HepG2 (cell line): ENCODE measurements around the gene POU1F1. TPM values are rescaled to one million over a fixed set of nuclear protein-coding genes. Genes with fewer than 3 reads are reported as not detected.

Experiments used
- ELF1 ChIP-seq: sonication (generic); formaldehyde crosslinking; IDR thresholded peaks from 2 replicates; pipeline ENCODE4 v1.4.0; 2020; ENCODE audit warnings: missing genetic modification reagents
- KAT8 ChIP-seq: IDR thresholded peaks from 2 replicates; pipeline ENCODE4 v1.6.1; 2016; ENCODE audit warnings: missing genetic modification reagents, missing compliant biosample characterization
- KDM1A ChIP-seq: IDR thresholded peaks from 2 replicates; pipeline ENCODE4 v1.6.1; 2016; ENCODE audit warnings: missing compliant biosample characterization
- KMT2B ChIP-seq: IDR thresholded peaks from 2 replicates; pipeline ENCODE4 v1.6.1; 2016; ENCODE audit warnings: missing genetic modification reagents, missing compliant biosample characterization
- NFE2L1 ChIP-seq: sonication (generic); formaldehyde crosslinking; IDR thresholded peaks from 2 replicates; pipeline ENCODE4 v1.4.0; 2020; ENCODE audit warnings: missing genetic modification reagents, mild to moderate bottlenecking, borderline replicate concordance
- POLR2AphosphoS5 ChIP-seq: IDR thresholded peaks from 2 replicates; pipeline ENCODE4 v1.6.1; 2012; ENCODE audit warnings: low read depth, low read length
- RCOR2 ChIP-seq: IDR thresholded peaks from 2 replicates; pipeline ENCODE4 v1.6.1; 2016; ENCODE audit warnings: missing biosample characterization, missing genetic modification reagents
- SRSF1 ChIP-seq: fragments of 200-400 bp; formaldehyde crosslinking; optimal IDR thresholded peaks from 2 replicates; pipeline ENCODE3; 2017; ENCODE audit warnings: mild to moderate bottlenecking, low read depth, low read length, moderate library complexity
- THAP11 ChIP-seq: IDR thresholded peaks from 2 replicates; pipeline ENCODE4 v1.6.1; 2016; ENCODE audit warnings: missing biosample characterization, missing genetic modification reagents
- YEATS2 ChIP-seq: sonication (generic); formaldehyde crosslinking; IDR thresholded peaks from 2 replicates; pipeline ENCODE4 v1.4.0; 2020; ENCODE audit warnings: missing genetic modification reagents, borderline replicate concordance
- ZNF232 ChIP-seq: sonication (generic); formaldehyde crosslinking; IDR thresholded peaks from 2 replicates; pipeline ENCODE4 v1.4.0; 2020; ENCODE audit warnings: missing genetic modification reagents, borderline replicate concordance
- ZNF350 ChIP-seq: sonication (generic); formaldehyde crosslinking; IDR thresholded peaks from 2 replicates; pipeline ENCODE4 v1.4.0; 2020; ENCODE audit warnings: mild to moderate bottlenecking, low read depth, missing genetic modification reagents, borderline replicate concordance
- ZNF703 ChIP-seq: sonication (generic); formaldehyde crosslinking; IDR thresholded peaks from 2 replicates; pipeline ENCODE4 v1.5.1; 2020; ENCODE audit warnings: missing genetic modification reagents, mild to moderate bottlenecking, moderate library complexity, borderline replicate concordance
- ZNF782 ChIP-seq: sonication (generic); formaldehyde crosslinking; IDR thresholded peaks from 2 replicates; pipeline ENCODE4 v1.4.0; 2020; ENCODE audit warnings: missing genetic modification reagents, mild to moderate bottlenecking, borderline replicate concordance
- ZSCAN31 ChIP-seq: sonication (generic); formaldehyde crosslinking; IDR thresholded peaks from 2 replicates; pipeline ENCODE4 v1.5.0; 2020; ENCODE audit warnings: low read depth, mild to moderate bottlenecking, missing genetic modification reagents
- polyA plus RNA-seq, 8 experiments: library from polyadenylated mRNA; depleted of rRNA in 3 of 8; stranded (reverse) in 7 of 8; unstranded in 1 of 8; fragments of >200 nt; fragmentation: Illumina TruSeq in 4 of 8; extraction: Trizol in 4 of 8; gene quantifications; 2 replicates each; pipeline versions ENCODE4 v1.2.1 to v1.2.3, GENCODE V29; 2011 to 2016; ENCODE audit warnings: low read depth in 4 of 8, missing spikeins in 1 of 8, mixed read lengths in 1 of 8; ENCODE audit not compliant: insufficient read depth in 1 of 8
- total RNA-seq, 5 experiments: library from RNA; depleted of rRNA; stranded (reverse); fragments of >200 nt; fragmentation: Illumina TruSeq; extraction: Trizol; gene quantifications; 2 replicates each; pipeline ENCODE4 v1.2.3, GENCODE V29; 2016; ENCODE audit warnings: low read depth in 1 of 5
- TF ChIP-seq, protein P1 (sequence below): sonication (generic); formaldehyde crosslinking; IDR thresholded peaks from 2 replicates; pipeline ENCODE4 v1.4.0; 2020; ENCODE audit warnings: mild to moderate bottlenecking, missing genetic modification reagents, borderline replicate concordance
- TF ChIP-seq, protein P2 (sequence below): sonication (generic); IDR thresholded peaks from 2 replicates; pipeline ENCODE4 v1.6.1; 2016; ENCODE audit warnings: low read depth, borderline replicate concordance
- TF ChIP-seq, protein P3 (sequence below): IDR thresholded peaks from 2 replicates; pipeline ENCODE4 v1.4.0; 2020; ENCODE audit warnings: mild to moderate bottlenecking, missing genetic modification reagents
- TF ChIP-seq, protein P4 (sequence below): sonication (generic); formaldehyde crosslinking; IDR thresholded peaks from 2 replicates; pipeline ENCODE4 v1.4.0; 2020; ENCODE audit warnings: missing genetic modification reagents

Gene POU1F1
- total and polyA plus RNA-seq, 2 of the 13 experiments (the other 11 are each of a cell fraction or from before 2014, with no cell fraction given) = not detected

DNA sequence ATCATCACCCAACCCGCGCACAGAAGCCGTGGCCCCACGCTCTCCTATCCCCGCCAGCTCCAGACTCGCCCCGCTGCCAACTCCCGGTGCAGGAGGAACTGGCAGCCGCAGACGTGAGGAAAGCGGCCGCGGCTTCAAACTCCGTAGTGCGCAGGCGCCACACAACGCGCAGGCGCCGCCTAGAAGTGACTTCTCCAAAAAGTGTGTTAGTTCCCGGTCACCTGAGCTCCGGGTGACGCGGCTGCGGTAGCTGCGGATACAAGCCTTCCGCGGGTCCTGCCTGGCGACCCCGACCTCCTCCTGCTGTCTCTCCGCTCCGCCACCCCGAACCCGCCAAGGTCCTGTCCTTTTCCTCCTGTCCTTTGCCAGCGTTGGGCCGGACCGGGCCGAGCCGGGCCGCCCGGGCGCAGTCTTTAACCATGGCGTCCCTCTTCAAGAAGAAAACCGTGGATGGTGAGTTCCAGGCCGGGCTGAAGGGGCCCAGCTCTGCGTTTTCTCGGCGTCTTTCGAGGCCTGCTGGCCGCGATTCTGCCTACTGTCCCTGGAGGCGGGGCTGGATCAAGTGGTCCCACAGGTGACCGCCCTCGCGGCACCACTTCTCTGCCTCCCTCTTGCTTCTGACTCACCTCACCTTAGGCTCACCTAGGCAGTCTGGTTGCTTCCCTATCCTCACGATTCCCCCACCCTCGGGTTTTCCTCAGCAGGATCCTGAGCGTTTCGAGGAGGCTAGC is 49.1 kb downstream of the POU1F1 start, which contains the start of gene CHMP2B (continued):
- TF ChIP-seq ZNF782 (CRISPR knock-in tag) (peak; percentile 88; the same call in 1 of the 2 replicates), ZNF350 (CRISPR knock-in tag) (peak; percentile 48; the same call in 1 of the 2 replicates), SRSF1 (peak; percentile 63), YEATS2 (CRISPR knock-in tag) (peak; percentile 86; the same call in 1 of the 2 replicates), KDM1A (CRISPR knock-in tag) (no peak), NFE2L1 (CRISPR knock-in tag) (no peak), RCOR2 (CRISPR knock-in tag) (no peak), THAP11 (CRISPR knock-in tag) (peak; percentile 71; the same call in 1 of the 2 replicates), KMT2B (CRISPR knock-in tag) (peak; percentile 83), ELF1 (CRISPR knock-in tag) (peak; percentile 65), KAT8 (CRISPR knock-in tag) (peak; percentile 77), ZNF232 (CRISPR knock-in tag) (peak; percentile 27; the same call in 1 of the 2 replicates), ZNF703 (CRISPR knock-in tag) (peak; percentile 69; the same call in 1 of the 2 replicates), ZSCAN31 (peak; percentile 67; the same call in 1 of the 2 replicates), POLR2AphosphoS5 (peak; percentile 86)
- TF ChIP-seq, protein P1, sequence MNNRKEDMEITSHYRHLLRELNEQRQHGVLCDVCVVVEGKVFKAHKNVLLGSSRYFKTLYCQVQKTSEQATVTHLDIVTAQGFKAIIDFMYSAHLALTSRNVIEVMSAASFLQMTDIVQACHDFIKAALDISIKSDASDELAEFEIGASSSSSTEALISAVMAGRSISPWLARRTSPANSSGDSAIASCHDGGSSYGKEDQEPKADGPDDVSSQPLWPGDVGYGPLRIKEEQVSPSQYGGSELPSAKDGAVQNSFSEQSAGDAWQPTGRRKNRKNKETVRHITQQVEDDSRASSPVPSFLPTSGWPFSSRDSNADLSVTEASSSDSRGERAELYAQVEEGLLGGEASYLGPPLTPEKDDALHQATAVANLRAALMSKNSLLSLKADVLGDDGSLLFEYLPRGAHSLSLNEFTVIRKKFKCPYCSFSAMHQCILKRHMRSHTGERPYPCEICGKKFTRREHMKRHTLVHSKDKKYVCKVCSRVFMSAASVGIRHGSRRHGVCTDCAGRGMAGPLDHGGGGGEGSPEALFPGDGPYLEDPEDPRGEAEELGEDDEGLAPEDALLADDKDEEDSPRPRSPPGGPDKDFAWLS = no peak
- TF ChIP-seq, protein P2, sequence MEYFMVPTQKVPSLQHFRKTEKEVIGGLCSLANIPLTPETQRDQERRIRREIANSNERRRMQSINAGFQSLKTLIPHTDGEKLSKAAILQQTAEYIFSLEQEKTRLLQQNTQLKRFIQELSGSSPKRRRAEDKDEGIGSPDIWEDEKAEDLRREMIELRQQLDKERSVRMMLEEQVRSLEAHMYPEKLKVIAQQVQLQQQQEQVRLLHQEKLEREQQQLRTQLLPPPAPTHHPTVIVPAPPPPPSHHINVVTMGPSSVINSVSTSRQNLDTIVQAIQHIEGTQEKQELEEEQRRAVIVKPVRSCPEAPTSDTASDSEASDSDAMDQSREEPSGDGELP = peak; percentile 66; the same call in 1 of the 2 replicates
- TF ChIP-seq, protein P3, sequence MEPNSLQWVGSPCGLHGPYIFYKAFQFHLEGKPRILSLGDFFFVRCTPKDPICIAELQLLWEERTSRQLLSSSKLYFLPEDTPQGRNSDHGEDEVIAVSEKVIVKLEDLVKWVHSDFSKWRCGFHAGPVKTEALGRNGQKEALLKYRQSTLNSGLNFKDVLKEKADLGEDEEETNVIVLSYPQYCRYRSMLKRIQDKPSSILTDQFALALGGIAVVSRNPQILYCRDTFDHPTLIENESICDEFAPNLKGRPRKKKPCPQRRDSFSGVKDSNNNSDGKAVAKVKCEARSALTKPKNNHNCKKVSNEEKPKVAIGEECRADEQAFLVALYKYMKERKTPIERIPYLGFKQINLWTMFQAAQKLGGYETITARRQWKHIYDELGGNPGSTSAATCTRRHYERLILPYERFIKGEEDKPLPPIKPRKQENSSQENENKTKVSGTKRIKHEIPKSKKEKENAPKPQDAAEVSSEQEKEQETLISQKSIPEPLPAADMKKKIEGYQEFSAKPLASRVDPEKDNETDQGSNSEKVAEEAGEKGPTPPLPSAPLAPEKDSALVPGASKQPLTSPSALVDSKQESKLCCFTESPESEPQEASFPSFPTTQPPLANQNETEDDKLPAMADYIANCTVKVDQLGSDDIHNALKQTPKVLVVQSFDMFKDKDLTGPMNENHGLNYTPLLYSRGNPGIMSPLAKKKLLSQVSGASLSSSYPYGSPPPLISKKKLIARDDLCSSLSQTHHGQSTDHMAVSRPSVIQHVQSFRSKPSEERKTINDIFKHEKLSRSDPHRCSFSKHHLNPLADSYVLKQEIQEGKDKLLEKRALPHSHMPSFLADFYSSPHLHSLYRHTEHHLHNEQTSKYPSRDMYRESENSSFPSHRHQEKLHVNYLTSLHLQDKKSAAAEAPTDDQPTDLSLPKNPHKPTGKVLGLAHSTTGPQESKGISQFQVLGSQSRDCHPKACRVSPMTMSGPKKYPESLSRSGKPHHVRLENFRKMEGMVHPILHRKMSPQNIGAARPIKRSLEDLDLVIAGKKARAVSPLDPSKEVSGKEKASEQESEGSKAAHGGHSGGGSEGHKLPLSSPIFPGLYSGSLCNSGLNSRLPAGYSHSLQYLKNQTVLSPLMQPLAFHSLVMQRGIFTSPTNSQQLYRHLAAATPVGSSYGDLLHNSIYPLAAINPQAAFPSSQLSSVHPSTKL = peak; percentile 51; the same call in 1 of the 2 replicates
- TF ChIP-seq, protein P4, sequence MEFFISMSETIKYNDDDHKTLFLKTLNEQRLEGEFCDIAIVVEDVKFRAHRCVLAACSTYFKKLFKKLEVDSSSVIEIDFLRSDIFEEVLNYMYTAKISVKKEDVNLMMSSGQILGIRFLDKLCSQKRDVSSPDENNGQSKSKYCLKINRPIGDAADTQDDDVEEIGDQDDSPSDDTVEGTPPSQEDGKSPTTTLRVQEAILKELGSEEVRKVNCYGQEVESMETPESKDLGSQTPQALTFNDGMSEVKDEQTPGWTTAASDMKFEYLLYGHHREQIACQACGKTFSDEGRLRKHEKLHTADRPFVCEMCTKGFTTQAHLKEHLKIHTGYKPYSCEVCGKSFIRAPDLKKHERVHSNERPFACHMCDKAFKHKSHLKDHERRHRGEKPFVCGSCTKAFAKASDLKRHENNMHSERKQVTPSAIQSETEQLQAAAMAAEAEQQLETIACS (CRISPR knock-in tag) = no peak
